HUES6 (cell line): Measurements from ENCODE around the gene IER2.
"Not testable (repeated sequence)": the region's sequence is repeated elsewhere in the genome, so short reads cannot be mapped to it uniquely, and the experiment has no call there.

Experiments
- H3K27ac ChIP-seq: 2 replicates; pipeline ENCODE4 v1.7.0; 2013; ENCODE audit warnings: low read depth, mild to moderate bottlenecking, low read length, inconsistent platforms
- H3K27me3 ChIP-seq: 2 replicates; pipeline ENCODE4 v1.6.1; 2013; ENCODE audit warnings: low read length; ENCODE audit not compliant: control insufficient read depth, insufficient read depth
- H3K36me3 ChIP-seq: 2 replicates; pipeline ENCODE4 v1.6.1; 2013; ENCODE audit warnings: low read length; ENCODE audit not compliant: control insufficient read depth, insufficient read depth
- H3K4me1 ChIP-seq: 2 replicates; pipeline ENCODE4 v1.6.1; 2013; ENCODE audit warnings: low read length; ENCODE audit not compliant: control insufficient read depth, insufficient read depth
- H3K4me3 ChIP-seq: 2 replicates; pipeline ENCODE4 v1.5.1; 2013; ENCODE audit warnings: low read depth, low read length
- H3K9ac ChIP-seq: one replicate; pipeline ENCODE4 v1.6.1; 2013; ENCODE audit warnings: mild to moderate bottlenecking, low read length
- H3K9me3 ChIP-seq: 2 replicates; pipeline ENCODE4 v1.6.1; 2013; ENCODE audit warnings: low read depth, low read length; ENCODE audit not compliant: control insufficient read depth, insufficient read depth

IER2 gene

GRCh38 chr19:13187419-13187818, 37.2 kb downstream of the IER2 start:
- H3K4me1 ChIP-seq: 0 out of 2 replicates have a peak, but pooled peaks cover 3% of the 10 kb centered on the region
- peaks cover 3% of the 10 kb centered on the region; the same call in 1 of the 2 replicates for H3K9me3 ChIP-seq
- H3K27ac ChIP-seq: no peak overlapping the region
- H3K9ac ChIP-seq: no peak overlapping the region
- H3K27me3 ChIP-seq: no peaks in the 10 kb centered on the region
- H3K36me3 ChIP-seq: no peaks in the 10 kb centered on the region
- H3K4me3 ChIP-seq: no peak overlapping the region

DNA sequence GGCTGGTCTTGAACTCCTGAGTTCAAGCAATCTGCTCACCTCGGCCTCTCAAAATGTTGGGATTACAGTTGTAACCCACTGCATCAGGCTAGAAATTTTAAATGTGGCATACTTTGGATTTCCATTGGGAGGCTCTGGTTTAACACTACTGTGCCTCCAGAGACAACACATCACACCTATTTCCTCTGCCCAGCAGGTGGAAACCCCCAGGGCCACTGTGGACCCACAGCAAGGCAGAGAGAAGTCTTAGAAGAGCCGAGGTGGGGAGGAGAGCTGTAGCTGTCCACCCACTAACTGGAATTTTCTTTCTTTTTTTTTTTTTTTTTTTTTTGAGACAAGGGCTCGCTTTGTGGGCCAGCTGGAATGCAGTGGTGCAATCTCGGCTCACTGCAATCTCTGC, 39.4 kb downstream of the IER2 start:
- Histone ChIP-seq H3K9me3 (peaks cover 3% of the 10 kb centered on the region; the same call in 1 of the 2 replicates), H3K36me3 (no peaks in the 10 kb centered on the region), H3K9ac (no peak overlapping the region), H3K27me3 (no peaks in the 10 kb centered on the region), H3K4me1 (0 out of 2 replicates have a peak, but pooled peaks cover 3% of the 10 kb centered on the region), H3K27ac (no peak overlapping the region), H3K4me3 (no peak overlapping the region)

GRCh38 chr19:13190781-13191540, 40.8 kb downstream of the IER2 start:
- Histone ChIP-seq H3K27me3 (no peaks in the 10 kb centered on the region), H3K36me3 (no peaks in the 10 kb centered on the region), H3K4me1 (0 out of 2 replicates have a peak, but pooled peaks cover 3% of the 10 kb centered on the region), H3K9ac (no peak overlapping the region), H3K9me3 (no peaks in the 10 kb centered on the region), H3K4me3 (no peak overlapping the region), H3K27ac (no peak overlapping the region)

- H3K9ac ChIP-seq: no peak overlapping the region
- no peak overlapping the region for H3K27ac ChIP-seq
Observed at GRCh38 chr19:13195678-13196077, 45.5 kb downstream of the IER2 start.

DNA sequence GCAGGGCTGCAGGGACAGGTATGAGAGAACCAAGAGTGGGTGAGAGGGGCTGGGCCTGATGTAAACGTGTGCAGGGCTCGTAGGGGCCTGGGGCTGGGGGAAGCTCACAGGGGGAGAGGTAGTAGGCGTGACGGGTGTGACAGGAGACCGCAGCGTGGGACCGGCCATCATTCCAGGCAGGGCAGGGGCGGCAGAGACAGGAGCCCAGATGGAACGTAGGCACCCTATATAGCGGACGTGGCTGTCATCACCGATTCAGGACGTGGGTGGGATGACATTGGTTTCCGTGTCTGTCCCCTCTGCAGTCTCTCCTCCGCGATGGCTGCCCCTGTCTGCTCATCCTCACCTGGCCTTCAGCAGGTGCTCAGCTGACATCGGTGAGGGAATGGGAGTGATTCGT, 48.4 kb downstream of the IER2 start:
- H3K4me3 ChIP-seq: no peak overlapping the region
- H3K36me3 ChIP-seq: no peaks in the 10 kb centered on the region
- H3K27ac ChIP-seq: no peak overlapping the region
- no peak overlapping the region for H3K9ac ChIP-seq
- H3K27me3 ChIP-seq: no peaks in the 10 kb centered on the region
- no peaks in the 10 kb centered on the region for H3K9me3 ChIP-seq
- H3K4me1 ChIP-seq: no peaks in the 10 kb centered on the region

More at GRCh38 chr19:13195678-13196077, 45.5 kb downstream of the IER2 start:
- Histone ChIP-seq H3K36me3 (no peaks in the 10 kb centered on the region), H3K4me1 (no peaks in the 10 kb centered on the region), H3K27me3 (no peaks in the 10 kb centered on the region), H3K4me3 (no peak overlapping the region), H3K9me3 (no peaks in the 10 kb centered on the region)

DNA sequence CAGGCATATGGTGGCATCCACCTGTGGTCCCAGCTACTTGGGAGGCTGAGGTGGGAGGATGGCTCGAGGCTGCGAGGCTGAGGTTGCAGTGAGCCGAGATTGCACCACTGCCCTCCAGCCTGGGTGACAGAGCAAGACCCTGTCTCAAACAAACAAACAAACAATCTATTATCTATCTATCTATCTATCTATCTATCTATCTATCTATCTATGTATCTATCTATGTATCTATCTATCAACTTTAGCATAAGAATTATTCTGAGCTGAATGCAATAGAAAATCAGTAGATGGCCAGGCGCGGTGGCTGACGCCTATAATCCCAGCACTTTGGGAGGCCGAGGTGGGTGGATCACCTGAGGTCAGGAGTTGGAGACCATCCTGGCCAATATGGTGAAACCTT, 51.9 kb downstream of the IER2 start:
- not testable (repeated sequence) for H3K27ac ChIP-seq, H3K4me3 ChIP-seq, H3K9me3 ChIP-seq, H3K4me1 ChIP-seq, H3K9ac ChIP-seq, H3K36me3 ChIP-seq, H3K27me3 ChIP-seq
